HepG2 (cell line): ENCODE data around the gene ZNF524. TPM values are rescaled to one million over a fixed set of nuclear protein-coding genes. Genes with fewer than 3 reads are reported as not detected.

Source experiments
- ATAC-seq: fragments of 200-7000 bp; cut with Tn5 transposase; 3 replicates; pipeline ENCODE4 v1.9.1; 2020; ENCODE audit warnings: mild to moderate bottlenecking, moderate library complexity
- BruUV-seq: library from RNA; stranded (reverse); fragments of 400-500 nt; replicated peaks from 2 replicates; lab custom pipeline; 2021; lab: Mats Ljungman, UMichigan
- CTCF ChIA-PET: fragments of 300-600 bp; formaldehyde crosslinking; extraction: SDS; loops from one replicate; lab custom pipeline; 2021; ENCODE audit warnings: low total read pairs, inconsistent platforms, low intra/inter-chr PET ratio; lab: Yijun Ruan, JAX
- POLR2A ChIA-PET: fragments of 350-600 bp; sonication (Branson Sonifier 250); formaldehyde crosslinking; loops from one replicate; lab custom pipeline; 2020; ENCODE audit warnings: antibody characterized with exemption, inconsistent platforms; lab: Yijun Ruan, JAX
- DNase-seq: peaks from one replicate; pipeline ENCODE4 v3.0.0-alpha.2; 2015; ENCODE audit warnings: low spot score
- FAIRE-seq: peaks from 3 replicates; lab custom pipeline; 2011; peaks lifted over from hg19 to GRCh38; lab: Jason Lieb, UNC
- H2AFZ ChIP-seq: one replicate; pipeline ENCODE4 v1.6.1; 2011; ENCODE audit warnings: low read length, inconsistent platforms
- H3K27ac ChIP-seq: fragments of 300-600 bp; 3 replicates; pipeline ENCODE4 v1.8.0; 2011; ENCODE audit warnings: mixed run types, mild to moderate bottlenecking, mixed read lengths, low read length, inconsistent platforms; ENCODE audit not compliant: insufficient read depth; ENCODE audit errors: extremely low read length
- H3K27me3 ChIP-seq, 2 experiments: fragments of 200-600 bp in 1 of 2; 2 replicates in 1 of 2; 3 replicates in 1 of 2; pipeline versions ENCODE4 v1.6.0 to v1.8.0; 2011; ENCODE audit warnings: low read length in 2 of 2, mild to moderate bottlenecking in 2 of 2, moderate library complexity in 2 of 2, inconsistent platforms in 1 of 2; ENCODE audit not compliant: insufficient read depth in 2 of 2, control insufficient read depth in 1 of 2
- H3K36me3 ChIP-seq, 2 experiments: fragments of 200-600 bp in 1 of 2; replicated peaks in 1 of 2; 2 replicates in 1 of 2; 3 replicates in 1 of 2; pipeline versions ENCODE4 v1.5.1 to v1.8.0; 2011; ENCODE audit warnings: low read length in 2 of 2, inconsistent platforms in 1 of 2; ENCODE audit not compliant: insufficient read depth in 2 of 2, control insufficient read depth in 1 of 2
- H3K4me1 ChIP-seq: 2 replicates; pipeline ENCODE4 v1.5.1; 2012; ENCODE audit warnings: low read length, inconsistent platforms; ENCODE audit not compliant: insufficient read depth
- H3K4me2 ChIP-seq: 2 replicates; pipeline ENCODE4 v1.6.0; 2011; ENCODE audit warnings: low read depth, low read length, inconsistent platforms
- H3K4me3 ChIP-seq, 3 experiments: fragments of 200-600 bp in 1 of 3; sonication (generic), shearing (Covaris generic) in 1 of 3; replicated peaks in 1 of 3; 2 replicates each; pipeline ENCODE4 v1.5.1; 2011 to 2016; ENCODE audit warnings: low read length in 3 of 3, inconsistent platforms in 2 of 3, low read depth in 2 of 3, mild to moderate bottlenecking in 2 of 3, control low read depth in 1 of 3, mixed read lengths in 1 of 3; ENCODE audit not compliant: insufficient read depth in 1 of 3
- H3K79me2 ChIP-seq: one replicate; pipeline ENCODE4 v1.6.1; 2011; ENCODE audit warnings: low read length, inconsistent platforms; ENCODE audit not compliant: insufficient read depth
- H3K9ac ChIP-seq: 2 replicates; pipeline ENCODE4 v1.6.0; 2011; ENCODE audit warnings: mild to moderate bottlenecking, low read depth, low read length, inconsistent platforms; ENCODE audit not compliant: insufficient read depth
- H3K9me3 ChIP-seq: 2 replicates; pipeline ENCODE4 v1.5.1; 2012; ENCODE audit warnings: mild to moderate bottlenecking, low read length
- H4K20me1 ChIP-seq: 2 replicates; pipeline ENCODE4 v1.6.0; 2011; ENCODE audit warnings: inconsistent platforms, mild to moderate bottlenecking, low read length, moderate library complexity; ENCODE audit not compliant: insufficient read depth
- FOXK1 ChIP-seq: sonication (generic); formaldehyde crosslinking; IDR thresholded peaks from 2 replicates; pipeline ENCODE4 v1.4.0; 2020; ENCODE audit warnings: low read depth, missing genetic modification reagents, borderline replicate concordance
- KAT7 ChIP-seq: IDR thresholded peaks from 2 replicates; pipeline ENCODE4 v1.6.1; 2018; ENCODE audit warnings: borderline replicate concordance, missing compliant biosample characterization
- NR2F6 ChIP-seq, 2 experiments: IDR thresholded peaks; 2 replicates each; pipeline ENCODE4 v1.6.1; 2016; ENCODE audit warnings: antibody characterized with exemption in 1 of 2, mild to moderate bottlenecking in 1 of 2
- TARDBP ChIP-seq: sonication (generic); formaldehyde crosslinking; IDR thresholded peaks from 2 replicates; pipeline ENCODE4 v1.8.0; 2022; ENCODE audit warnings: mild to moderate bottlenecking, missing genetic modification reagents
- ZNF160 ChIP-seq: sonication (generic); formaldehyde crosslinking; IDR thresholded peaks from 2 replicates; pipeline ENCODE4 v1.8.0; 2022; ENCODE audit warnings: mild to moderate bottlenecking, inconsistent platforms, missing genetic modification reagents
- ZNF510 ChIP-seq: sonication (generic); formaldehyde crosslinking; IDR thresholded peaks from 2 replicates; pipeline ENCODE4 v1.4.0; 2020; ENCODE audit warnings: low read depth, mild to moderate bottlenecking, missing genetic modification reagents
- ZNF639 ChIP-seq: conservative IDR thresholded peaks from 2 replicates; pipeline ENCODE4 v1.6.1; 2018; ENCODE audit warnings: missing genetic modification reagents
- ZNF687 ChIP-seq: sonication (generic); formaldehyde crosslinking; IDR thresholded peaks from 2 replicates; pipeline ENCODE4 v1.5.1; 2020; ENCODE audit warnings: mild to moderate bottlenecking, missing genetic modification reagents, moderate library complexity
- WGBS: methylation state at CpG from one replicate; pipeline ENCODE4 v1.1.6; 2017; ENCODE audit warnings: low lambda C conversion rate; 5-methylcytosine and 5-hydroxymethylcytosine counted together
- in situ Hi-C: cut with HindIII; loops from 2 replicates; pipeline ENCODE4 v1.10.0; 2017; ENCODE audit warnings: low pct_unique_long_range_greater_than_20kb; ENCODE audit not compliant: extremely low pct_ligation_motif_present
- intact Hi-C: fragments of 100-400 bp; cut with micrococcal nuclease; formaldehyde crosslinking; loops from one replicate; pipeline ENCODE4 v1.10.0; 2022; ENCODE audit not compliant: unreplicated experiment
- polyA plus RNA-seq, 8 experiments: library from polyadenylated mRNA; depleted of rRNA in 3 of 8; stranded (reverse) in 7 of 8; unstranded in 1 of 8; fragments of >200 nt; fragmentation: Illumina TruSeq in 4 of 8; extraction: Trizol in 4 of 8; gene quantifications; 2 replicates each; pipeline versions ENCODE4 v1.2.1 to v1.2.3, GENCODE V29; 2011 to 2016; ENCODE audit warnings: low read depth in 4 of 8, missing spikeins in 1 of 8, mixed read lengths in 1 of 8; ENCODE audit not compliant: insufficient read depth in 1 of 8
- total RNA-seq, 5 experiments: library from RNA; depleted of rRNA; stranded (reverse); fragments of >200 nt; fragmentation: Illumina TruSeq; extraction: Trizol; gene quantifications; 2 replicates each; pipeline ENCODE4 v1.2.3, GENCODE V29; 2016; ENCODE audit warnings: low read depth in 1 of 5
- TF ChIP-seq, protein P1 (sequence below): IDR thresholded peaks from 2 replicates; pipeline ENCODE4 v1.6.1; 2016; ENCODE audit warnings: low read depth, control low read depth
- TF ChIP-seq, protein P2 (sequence below): IDR thresholded peaks from 2 replicates; pipeline ENCODE4 v1.6.1; 2018; ENCODE audit warnings: missing genetic modification reagents
- TF ChIP-seq, protein P3 (sequence below): sonication (generic); formaldehyde crosslinking; IDR thresholded peaks from 2 replicates; pipeline ENCODE4 v1.4.0; 2020; ENCODE audit warnings: missing genetic modification reagents

The ZNF524 gene
- total and polyA plus RNA-seq, 2 of the 13 experiments (the other 11 are each of a cell fraction or from before 2014, with no cell fraction given), result 3.2 to 4.6 TPM

DNA sequence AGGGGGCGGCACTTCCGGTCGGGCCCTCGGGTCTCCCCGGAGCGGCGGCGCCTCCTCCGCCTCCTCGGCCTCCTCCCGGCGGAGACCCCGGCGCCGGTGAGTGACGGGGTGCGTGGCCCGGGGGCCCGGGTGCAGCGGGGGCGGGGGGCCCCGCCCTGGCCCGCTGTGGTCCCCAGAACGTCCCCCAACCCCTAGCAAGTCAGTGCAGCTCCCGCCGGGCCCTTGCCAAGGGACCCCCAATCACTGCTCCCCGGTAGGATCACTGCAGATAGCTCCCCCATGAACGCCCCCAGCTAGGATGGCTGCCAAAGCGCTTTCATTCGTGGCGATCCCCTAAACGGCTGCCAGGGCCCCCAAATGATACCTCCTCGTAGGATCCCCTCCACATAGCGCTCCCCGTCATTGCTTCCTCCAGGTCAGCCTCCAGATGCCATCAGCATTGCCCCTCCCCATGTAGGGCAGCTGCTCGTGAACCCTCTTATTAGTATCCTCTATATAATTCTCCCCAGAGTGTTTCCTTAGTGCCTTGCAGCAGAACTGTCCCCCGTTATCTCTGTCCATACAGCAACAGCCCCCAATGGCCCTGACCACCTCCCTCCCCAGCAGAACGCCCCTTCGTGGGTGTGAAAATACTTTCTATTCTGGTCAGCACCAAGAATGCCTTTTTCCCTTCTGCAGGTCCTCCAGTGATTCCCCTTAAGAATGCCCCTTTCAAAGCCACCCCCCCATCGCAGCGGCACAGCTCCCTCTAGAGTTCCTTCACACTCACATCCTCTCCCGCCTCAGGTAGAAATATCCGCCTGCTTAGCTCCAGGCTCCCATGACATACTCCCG is 5.8 kb downstream of the ZNF524 start, which contains the start of gene ZNF865 (continued):
- TF ChIP-seq, protein P1, sequence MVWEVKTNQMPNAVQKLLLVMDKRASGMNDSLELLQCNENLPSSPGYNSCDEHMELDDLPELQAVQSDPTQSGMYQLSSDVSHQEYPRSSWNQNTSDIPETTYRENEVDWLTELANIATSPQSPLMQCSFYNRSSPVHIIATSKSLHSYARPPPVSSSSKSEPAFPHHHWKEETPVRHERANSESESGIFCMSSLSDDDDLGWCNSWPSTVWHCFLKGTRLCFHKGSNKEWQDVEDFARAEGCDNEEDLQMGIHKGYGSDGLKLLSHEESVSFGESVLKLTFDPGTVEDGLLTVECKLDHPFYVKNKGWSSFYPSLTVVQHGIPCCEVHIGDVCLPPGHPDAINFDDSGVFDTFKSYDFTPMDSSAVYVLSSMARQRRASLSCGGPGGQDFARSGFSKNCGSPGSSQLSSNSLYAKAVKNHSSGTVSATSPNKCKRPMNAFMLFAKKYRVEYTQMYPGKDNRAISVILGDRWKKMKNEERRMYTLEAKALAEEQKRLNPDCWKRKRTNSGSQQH (CRISPR knock-in tag), result no peak
- TF ChIP-seq FOXK1 (CRISPR knock-in tag), result 0 out of 2 replicates have a peak, but pooled peaks have one; percentile 2
- TF ChIP-seq KAT7 (CRISPR knock-in tag), result peak; percentile 60; the same call in 1 of the 2 replicates
- no peak for TF ChIP-seq ZNF510
- peak; percentile 9; the same call in 1 of the 2 replicates for TF ChIP-seq ZNF639 (CRISPR knock-in tag)
- no peak for TF ChIP-seq TARDBP (CRISPR knock-in tag)
- TF ChIP-seq, all 625 proteins: peak for 69

- 27% methylated on average over 12 of the region's 12 CpGs for WGBS
- in situ Hi-C loops, result loop anchor here (5.0 kb wide), 1 partner anchor 89 kb away; no protein-coding TSS in a partner anchor
- TF ChIP-seq, protein P2, sequence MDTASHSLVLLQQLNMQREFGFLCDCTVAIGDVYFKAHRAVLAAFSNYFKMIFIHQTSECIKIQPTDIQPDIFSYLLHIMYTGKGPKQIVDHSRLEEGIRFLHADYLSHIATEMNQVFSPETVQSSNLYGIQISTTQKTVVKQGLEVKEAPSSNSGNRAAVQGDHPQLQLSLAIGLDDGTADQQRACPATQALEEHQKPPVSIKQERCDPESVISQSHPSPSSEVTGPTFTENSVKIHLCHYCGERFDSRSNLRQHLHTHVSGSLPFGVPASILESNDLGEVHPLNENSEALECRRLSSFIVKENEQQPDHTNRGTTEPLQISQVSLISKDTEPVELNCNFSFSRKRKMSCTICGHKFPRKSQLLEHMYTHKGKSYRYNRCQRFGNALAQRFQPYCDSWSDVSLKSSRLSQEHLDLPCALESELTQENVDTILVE, result no peak
- TF ChIP-seq ZNF160 (CRISPR knock-in tag) (no peak), NR2F6 (IDR thresholded peaks at IDR 0.05) (no peak), NR2F6 (CRISPR knock-in tag; IDR thresholded peaks at IDR 0.05) (no peak), ZNF687 (0 out of 2 replicates have a peak, but pooled peaks have one; percentile 3)
- TF ChIP-seq, protein P3, sequence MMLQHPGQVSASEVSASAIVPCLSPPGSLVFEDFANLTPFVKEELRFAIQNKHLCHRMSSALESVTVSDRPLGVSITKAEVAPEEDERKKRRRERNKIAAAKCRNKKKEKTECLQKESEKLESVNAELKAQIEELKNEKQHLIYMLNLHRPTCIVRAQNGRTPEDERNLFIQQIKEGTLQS (CRISPR knock-in tag), result no peak
Observed at GRCh38 chr19:55606471-55606787, 6.3 kb downstream of the ZNF524 start.

More at GRCh38 chr19:55606471-55606787, 6.3 kb downstream of the ZNF524 start:
- H3K4me3 ChIP-seq, result peak overlapping the region; percentile 81 to 85 (median 84)
- FAIRE-seq (no peak), ATAC-seq (peak; percentile 6), DNase-seq (no peak)
- peaks cover 0 to 2% of the 10 kb centered on the region in 2 experiments; a peak in 1 of 5 replicates for H3K36me3 ChIP-seq
- no peaks in the 10 kb centered on the region; a peak in 1 of 5 replicates for H3K27me3 ChIP-seq
- ChIA-PET CTCF (interaction anchor here (3.0 kb wide), 1 partner anchor 90 kb away, joined by 25 read pairs; no protein-coding TSS in a partner anchor), POLR2A (interaction anchor here (0.7 to 2.8 kb wide), 12 partner anchors 14 to 347 kb away, joined by 3 to 23 read pairs (median 5); partner anchors contain the start of genes PPP6R1, ZNF628 and ZNF784)
- peak overlapping the region; percentile 7 for H3K27ac ChIP-seq
- no peaks in the 10 kb centered on the region for H4K20me1 ChIP-seq
- H3K9ac ChIP-seq, result peak overlapping the region; percentile 84
- H3K4me2 ChIP-seq, result peak overlapping the region; percentile 95
- H2AFZ ChIP-seq, result no peak overlapping the region
- intact Hi-C loops, result loop anchor here (1.0 to 10.0 kb wide), 2 partner anchors 52 to 89 kb away; no protein-coding TSS in a partner anchor
- no TSS peak for BruUV-seq
- no peaks in the 10 kb centered on the region for H3K9me3 ChIP-seq
- peaks cover 42% of the 10 kb centered on the region for H3K4me1 ChIP-seq
- peaks cover 15% of the 10 kb centered on the region for H3K79me2 ChIP-seq
